B cell (primary cell): Measurements from ENCODE around the gene KLF1. TPM values are rescaled to one million over a fixed set of nuclear protein-coding genes. Genes with fewer than 3 reads are reported as not detected.

Experiments
- ATAC-seq: fragments of 200-7000 bp; cut with Tn5 transposase; one replicate; pipeline ENCODE4 v1.10.0; 2021; ENCODE audit warnings: low read depth, mild to moderate bottlenecking, moderate number of reproducible peaks, moderate library complexity
- CTCF ChIA-PET: fragments of 350-600 bp; sonication (Branson Sonifier 250); formaldehyde crosslinking; loops from one replicate; lab custom pipeline; 2021; ENCODE audit warnings: antibody characterized with exemption, inconsistent platforms; lab: Charles Lee
- POLR2A ChIA-PET: fragments of 350-600 bp; sonication (Branson Sonifier 250); formaldehyde crosslinking; loops from one replicate; lab custom pipeline; 2021; ENCODE audit warnings: antibody characterized with exemption; lab: Charles Lee
- DNase-seq: peaks from one replicate; pipeline ENCODE4 v3.0.0; 2013
- H2AFZ ChIP-seq: 2 replicates; pipeline ENCODE4 v1.6.1; 2012; ENCODE audit warnings: mild to moderate bottlenecking, low read depth, low read length; ENCODE audit not compliant: insufficient read depth, poor library complexity, severe bottlenecking
- H3K27ac ChIP-seq, 2 donors: 1 replicate in 1 of 2; 2 replicates in 1 of 2; pipeline ENCODE4 v1.5.1; 2012 to 2013; ENCODE audit warnings: low read length in 2 of 2, mild to moderate bottlenecking in 2 of 2, moderate library complexity in 1 of 2
- H3K27me3 ChIP-seq, 4 experiments: fragments of 200-600 bp in 1 of 4; sonication (generic) in 1 of 4; replicated peaks in 1 of 4; 1 replicate in 2 of 4; 2 replicates in 2 of 4; pipeline versions ENCODE4 v1.6.1 to v1.7.0; 2013 to 2016; ENCODE audit warnings: low read length in 3 of 4, mild to moderate bottlenecking in 2 of 4, mixed read lengths in 1 of 4, moderate library complexity in 1 of 4; ENCODE audit not compliant: insufficient read depth in 4 of 4, control insufficient read depth in 3 of 4; ENCODE audit errors: control extremely low read depth in 1 of 4
- H3K36me3 ChIP-seq, 2 experiments: replicated peaks in 1 of 2; 1 replicate in 1 of 2; 2 replicates in 1 of 2; pipeline versions ENCODE4 v1.6.1 to v1.7.1; 2013; ENCODE audit warnings: low read length in 1 of 2; ENCODE audit not compliant: insufficient read depth in 2 of 2, control insufficient read depth in 1 of 2; ENCODE audit errors: control extremely low read depth in 1 of 2, extremely low read depth in 1 of 2
- H3K4me1 ChIP-seq, 2 donors: fragments of 200-600 bp in 1 of 2; sonication (generic) in 1 of 2; 1 replicate in 1 of 2; 2 replicates in 1 of 2; pipeline versions ENCODE4 v1.5.1 to v1.6.1; 2013 to 2017; ENCODE audit warnings: low read length in 2 of 2; ENCODE audit not compliant: control insufficient read depth in 2 of 2, insufficient read depth in 2 of 2
- H3K4me2 ChIP-seq: replicated peaks from 2 replicates; pipeline ENCODE3; 2012; ENCODE audit warnings: mild to moderate bottlenecking, low read depth, low read length; ENCODE audit not compliant: poor library complexity, severe bottlenecking
- H3K4me3 ChIP-seq, 5 experiments: fragments of 200-600 bp in 1 of 5; sonication (generic) in 1 of 5; 1 replicate in 3 of 5; 2 replicates in 2 of 5; pipeline versions ENCODE4 v1.5.1 to v1.7.0; 2011 to 2016; ENCODE audit warnings: low read length in 4 of 5, mild to moderate bottlenecking in 4 of 5, low read depth in 2 of 5, control low read depth in 1 of 5, moderate library complexity in 1 of 5; ENCODE audit not compliant: insufficient read depth in 1 of 5; ENCODE audit errors: control extremely low read depth in 1 of 5, extremely low read depth in 1 of 5
- H3K79me2 ChIP-seq: fragments of 200-600 bp; sonication (generic); one replicate; pipeline ENCODE4 v1.6.0; 2016; ENCODE audit warnings: low read length; ENCODE audit not compliant: control insufficient read depth, insufficient read depth
- H3K9ac ChIP-seq: fragments of 200-600 bp; sonication (generic); 2 replicates; pipeline ENCODE4 v1.6.1; 2017; ENCODE audit warnings: mild to moderate bottlenecking, low read length, moderate library complexity
- H3K9me3 ChIP-seq, 3 donors: one replicate each; pipeline versions ENCODE4 v1.6.1 to v1.7.1; 2013; ENCODE audit warnings: low read length in 2 of 3; ENCODE audit not compliant: control insufficient read depth in 2 of 3, insufficient read depth in 1 of 3; ENCODE audit errors: control extremely low read depth in 1 of 3
- H4K20me1 ChIP-seq: 2 replicates; pipeline ENCODE4 v1.6.0; 2012; ENCODE audit warnings: mild to moderate bottlenecking, low read length; ENCODE audit not compliant: insufficient read depth, control insufficient read depth, poor library complexity, severe bottlenecking
- H3K27ac Mint-ChIP-seq: one replicate; pipeline ENCODE4 v1.8.0; 2021; ENCODE audit warnings: mixed read lengths
- H3K27me3 Mint-ChIP-seq: one replicate; pipeline ENCODE4 v1.8.0; 2021; ENCODE audit warnings: mixed read lengths
- H3K4me1 Mint-ChIP-seq: one replicate; pipeline ENCODE4 v1.8.0; 2021; ENCODE audit warnings: mixed read lengths
- H3K4me3 Mint-ChIP-seq: one replicate; pipeline ENCODE4 v1.8.0; 2021; ENCODE audit warnings: mixed read lengths
- H3K9me3 Mint-ChIP-seq: one replicate; pipeline ENCODE4 v1.8.0; 2022; ENCODE audit warnings: mixed read lengths; ENCODE audit not compliant: insufficient read depth
- CTCF ChIP-seq: fragments of 200-600 bp; IDR thresholded peaks from one replicate; pipeline ENCODE4 v1.8.0; 2022; ENCODE audit warnings: antibody characterized with exemption, mild to moderate bottlenecking
- EZH2 ChIP-seq: IDR thresholded peaks from 2 replicates; pipeline ENCODE4 v1.6.1; 2012; ENCODE audit warnings: borderline replicate concordance, low read depth, mild to moderate bottlenecking, moderate library complexity, low read length; ENCODE audit not compliant: insufficient read depth, poor library complexity, severe bottlenecking
- WGBS: methylation state at CpG from one replicate; pipeline ENCODE4 v1.1.5; 2013; ENCODE audit warnings: missing lambda C conversion rate; ENCODE audit not compliant: insufficient coverage; 5-methylcytosine and 5-hydroxymethylcytosine counted together
- intact Hi-C: fragments of 100-400 bp; cut with micrococcal nuclease; formaldehyde crosslinking; loops from one replicate; pipeline ENCODE4 v1.10.0; 2022
- polyA plus RNA-seq: library from polyadenylated mRNA; depleted of rRNA; stranded (reverse); fragments of >200 nt; gene quantifications from 2 replicates; pipeline ENCODE4 v1.2.3, GENCODE V29; 2012
- total RNA-seq, 2 donors: library from RNA; stranded (reverse); fragments of 120-200 nt in 1 of 2; gene quantifications; 1 replicate in 1 of 2; 2 replicates in 1 of 2; pipeline versions ENCODE4 v1.2.3 to v1.2.4, GENCODE V29; 2013 to 2022

The KLF1 gene
- total and polyA plus RNA-seq, 2 donors (not counting 1 experiment from before 2014, with no cell fraction given) = not detected

GRCh38 chr19:12865746-12866415, 21.1 kb downstream of the KLF1 start:
- H3K4me3 ChIP-seq = no peak overlapping the region
- Mint-ChIP-seq H3K4me3 (peak overlapping the region; percentile 74), H3K9me3 (no peaks in the 10 kb centered on the region), H3K27ac (no peak overlapping the region), H3K4me1 (peaks cover 8% of the 10 kb centered on the region), H3K27me3 (peaks cover 10% of the 10 kb centered on the region)
- no peaks in the 10 kb centered on the region for H4K20me1 ChIP-seq
- no peak overlapping the region for H2AFZ ChIP-seq
- H3K27me3 ChIP-seq = peaks cover 0 to 2% (median 0%) of the 10 kb centered on the region in 4 experiments
- H3K4me2 ChIP-seq = no peak overlapping the region
- WGBS = 95% methylated on average over 19 of the region's 19 CpGs
- H3K79me2 ChIP-seq = no peaks in the 10 kb centered on the region
- DNase-seq (peak; percentile 25), ATAC-seq (no peak)
- no peaks in the 10 kb centered on the region for H3K9me3 ChIP-seq
- no peaks in the 10 kb centered on the region for H3K36me3 ChIP-seq
- intact Hi-C loops = loop anchor here (2.0 kb wide), 1 partner anchor 15 kb away; the partner anchor contains the start of gene DNASE2
- POLR2A ChIA-PET = interaction anchor here (0.5 kb wide), 1 partner anchor 16 kb away, joined by 3 read pairs; no protein-coding TSS in a partner anchor
- TF ChIP-seq EZH2 (no peak), CTCF (no peak)
- H3K27ac ChIP-seq = no peak overlapping the region
- H3K4me1 ChIP-seq = peaks cover 0 to 11% of the 10 kb centered on the region in 2 donors
- H3K9ac ChIP-seq = no peak overlapping the region
- CTCF ChIA-PET = no interaction called here
